ENCODE results near the gene PRR22.
A peak's percentile ranks its signal among the peaks of the same experiment; 100 is the strongest.

Gene PRR22
- total RNA-seq: 1.6 to 5.3 (median 1.7) reads per million in 3 experiments

GRCh38 chr19:5784581-5785147 lies at the start of gene PRR22:
PRR22 (minus strand) TSS chr19:5784746; CDS start chr19:5784660, 86 bp downstream.
- DNase-seq: no peak

GRCh38 chr19:5832527-5833216 lies 48.1 kb upstream of the PRR22 start:
- DNase-seq: no peak

GRCh38 chr19:5832061-5832460 lies 47.5 kb upstream of the PRR22 start:
- no peak for DNase-seq

GRCh38 chr19:5831159-5831558 lies 46.6 kb upstream of the PRR22 start:
- no peak for DNase-seq

- no peak for DNase-seq
These were observed 45.2 kb upstream of the PRR22 start for GRCh38 chr19:5829567-5830310.

- DNase-seq: no peak
These were observed 44.4 kb upstream of the PRR22 start for GRCh38 chr19:5828661-5829566.

GRCh38 chr19:5827891-5828660 lies 43.5 kb upstream of the PRR22 start:
- DNase-seq: peak; percentile 93

- DNase-seq: no peak
These were observed 42.9 kb upstream of the PRR22 start for GRCh38 chr19:5827342-5827890.

GRCh38 chr19:5826531-5827341 lies 42.2 kb upstream of the PRR22 start:
- DNase-seq: peak; percentile 21

GRCh38 chr19:5825178-5825577 lies 40.6 kb upstream of the PRR22 start:
- no peak for DNase-seq

GRCh38 chr19:5824751-5825150 lies 40.2 kb upstream of the PRR22 start:
- DNase-seq: no peak

GRCh38 chr19:5823579-5824281 lies 39.2 kb upstream of the PRR22 start:
- no peak for DNase-seq

GRCh38 chr19:5822181-5822844 lies 37.8 kb upstream of the PRR22 start:
- DNase-seq: no peak

GRCh38 chr19:5821521-5822180 lies 37.1 kb upstream of the PRR22 start:
- DNase-seq: no peak

- no peak for DNase-seq
These were observed 36.2 kb upstream of the PRR22 start for GRCh38 chr19:5820785-5821184.

GRCh38 chr19:5818594-5818993 lies 34.0 kb upstream of the PRR22 start:
- DNase-seq: no peak

GRCh38 chr19:5817218-5817617 lies 32.7 kb upstream of the PRR22 start:
- DNase-seq: no peak

GRCh38 chr19:5814852-5815246 lies 30.3 kb upstream of the PRR22 start:
- DNase-seq: no peak
